AG04450 (cell line): ENCODE results near the gene USP12. TPM values are rescaled to one million over a fixed set of nuclear protein-coding genes. Genes with fewer than 3 reads are reported as not detected.

Source experiments
- CTCF ChIA-PET: fragments of 300-600, 350-600 bp; formaldehyde crosslinking; extraction: SDS; loops from one replicate; lab custom pipeline; 2022; ENCODE audit warnings: antibody characterized with exemption, inconsistent platforms; lab: Charles Lee
- POLR2A ChIA-PET: fragments of 350-600 bp; formaldehyde crosslinking; extraction: SDS; loops from one replicate; lab custom pipeline; 2021; ENCODE audit warnings: antibody characterized with exemption, inconsistent platforms; lab: Yijun Ruan, JAX
- DNase-seq: peaks from one replicate; pipeline ENCODE4 v3.0.0-alpha.2; 2011; ENCODE audit warnings: low read depth, low spot score
- H3K27ac ChIP-seq: one replicate; pipeline ENCODE4 v1.5.1; 2012; ENCODE audit warnings: low read depth, low read length, control low read depth
- H3K27me3 ChIP-seq: one replicate; pipeline ENCODE4 v1.6.0; 2012; ENCODE audit warnings: low read length; ENCODE audit not compliant: control insufficient read depth, insufficient read depth
- H3K4me3 ChIP-seq: 2 replicates; pipeline ENCODE4 v1.5.1; 2011; ENCODE audit warnings: mild to moderate bottlenecking, low read depth, low read length, control low read depth
- H3K9me3 ChIP-seq: 2 replicates; pipeline ENCODE4 v1.5.1; 2012; ENCODE audit warnings: low read length; ENCODE audit not compliant: control insufficient read depth, insufficient read depth
- polyA plus RNA-seq: library from polyadenylated mRNA; depleted of rRNA; stranded (reverse); fragments of >200 nt; gene quantifications from 2 replicates; pipeline ENCODE4 v1.2.3, GENCODE V29; 2011
- TF ChIP-seq, protein P1 (sequence below): IDR thresholded peaks from 2 replicates; pipeline ENCODE4 v1.5.1; 2011; ENCODE audit warnings: low read depth, low read length, control low read depth, inconsistent platforms

USP12 gene
- polyA plus RNA-seq, 1 experiment, result 18.0 TPM

DNA sequence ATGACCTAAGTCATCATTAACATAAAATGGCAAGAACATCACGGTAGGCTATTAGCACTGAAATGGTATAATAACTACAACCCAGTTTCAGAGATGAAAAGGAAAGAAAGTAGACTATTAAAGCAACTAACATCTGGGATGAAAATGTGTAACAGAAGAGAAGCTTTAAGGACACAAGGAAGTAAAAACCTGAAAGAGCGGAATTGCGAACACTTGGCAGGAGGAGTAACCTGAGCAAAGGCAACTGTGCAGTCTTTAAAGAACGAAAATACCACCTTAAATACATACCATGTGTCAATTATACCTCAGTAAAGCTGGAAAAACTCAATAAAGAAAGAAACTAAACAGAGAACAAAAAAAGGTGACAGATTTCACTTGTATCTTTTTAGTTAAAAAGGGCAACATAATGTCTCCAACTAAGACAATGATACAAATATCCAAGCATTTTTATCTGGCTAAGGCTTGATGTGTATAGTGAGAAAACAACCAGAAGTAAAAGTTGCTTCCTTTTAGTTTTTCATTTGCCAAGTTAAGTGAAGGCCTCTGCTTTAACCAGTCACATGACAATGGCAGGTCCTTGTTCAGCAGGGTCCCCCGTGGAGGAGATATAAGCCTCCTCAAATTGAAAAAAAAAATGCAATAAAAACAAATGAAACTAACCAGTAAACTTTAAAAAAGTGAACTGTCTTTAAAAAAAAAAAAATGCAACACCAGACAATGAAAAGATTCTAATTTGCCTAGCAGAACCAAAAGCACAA is 11.6 kb downstream of the USP12 start:
- POLR2A ChIA-PET, result no interaction called here
- H3K9me3 ChIP-seq, result 0 out of 2 replicates have a peak, but pooled peaks cover 2% of the 10 kb centered on the region
- TF ChIP-seq, protein P1, sequence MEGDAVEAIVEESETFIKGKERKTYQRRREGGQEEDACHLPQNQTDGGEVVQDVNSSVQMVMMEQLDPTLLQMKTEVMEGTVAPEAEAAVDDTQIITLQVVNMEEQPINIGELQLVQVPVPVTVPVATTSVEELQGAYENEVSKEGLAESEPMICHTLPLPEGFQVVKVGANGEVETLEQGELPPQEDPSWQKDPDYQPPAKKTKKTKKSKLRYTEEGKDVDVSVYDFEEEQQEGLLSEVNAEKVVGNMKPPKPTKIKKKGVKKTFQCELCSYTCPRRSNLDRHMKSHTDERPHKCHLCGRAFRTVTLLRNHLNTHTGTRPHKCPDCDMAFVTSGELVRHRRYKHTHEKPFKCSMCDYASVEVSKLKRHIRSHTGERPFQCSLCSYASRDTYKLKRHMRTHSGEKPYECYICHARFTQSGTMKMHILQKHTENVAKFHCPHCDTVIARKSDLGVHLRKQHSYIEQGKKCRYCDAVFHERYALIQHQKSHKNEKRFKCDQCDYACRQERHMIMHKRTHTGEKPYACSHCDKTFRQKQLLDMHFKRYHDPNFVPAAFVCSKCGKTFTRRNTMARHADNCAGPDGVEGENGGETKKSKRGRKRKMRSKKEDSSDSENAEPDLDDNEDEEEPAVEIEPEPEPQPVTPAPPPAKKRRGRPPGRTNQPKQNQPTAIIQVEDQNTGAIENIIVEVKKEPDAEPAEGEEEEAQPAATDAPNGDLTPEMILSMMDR, result no peak

DNA sequence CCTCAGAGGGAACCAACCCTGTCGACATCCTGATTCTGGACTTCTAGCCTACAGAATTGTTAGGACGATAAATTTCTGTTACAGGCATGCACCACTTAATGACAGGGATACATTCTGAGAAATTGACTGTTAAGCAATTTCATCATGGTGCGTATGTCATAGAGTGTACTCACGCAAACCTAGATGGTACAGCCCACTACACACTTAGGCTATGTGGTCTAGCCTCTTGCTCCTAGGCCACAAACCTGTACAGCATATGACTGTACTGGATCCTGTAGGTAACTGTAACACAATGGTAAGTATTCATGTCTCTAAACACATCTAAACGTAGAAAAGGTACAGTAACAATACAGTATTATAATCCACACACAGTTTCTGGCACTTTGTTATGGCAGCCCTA is 13.3 kb downstream of the USP12 start:
- no peak for DNase-seq
- H3K27me3 ChIP-seq, result no peaks in the 10 kb centered on the region
- ChIA-PET POLR2A (no interaction called here), CTCF (no interaction called here)
- 0 out of 2 replicates have a peak, but pooled peaks cover 2% of the 10 kb centered on the region for H3K9me3 ChIP-seq
- TF ChIP-seq, protein P1, result no peak
- H3K27ac ChIP-seq, result no peak overlapping the region
- no peak overlapping the region for H3K4me3 ChIP-seq

More for the DNA sequence above, 11.6 kb downstream of the USP12 start:
- CTCF ChIA-PET, result interaction anchor here (0.6 kb wide), 1 partner anchor 19 kb away, joined by 5 read pairs; no protein-coding TSS in a partner anchor
- no peak for DNase-seq
- Histone ChIP-seq H3K27me3 (no peaks in the 10 kb centered on the region), H3K27ac (no peak overlapping the region), H3K4me3 (no peak overlapping the region)

DNA sequence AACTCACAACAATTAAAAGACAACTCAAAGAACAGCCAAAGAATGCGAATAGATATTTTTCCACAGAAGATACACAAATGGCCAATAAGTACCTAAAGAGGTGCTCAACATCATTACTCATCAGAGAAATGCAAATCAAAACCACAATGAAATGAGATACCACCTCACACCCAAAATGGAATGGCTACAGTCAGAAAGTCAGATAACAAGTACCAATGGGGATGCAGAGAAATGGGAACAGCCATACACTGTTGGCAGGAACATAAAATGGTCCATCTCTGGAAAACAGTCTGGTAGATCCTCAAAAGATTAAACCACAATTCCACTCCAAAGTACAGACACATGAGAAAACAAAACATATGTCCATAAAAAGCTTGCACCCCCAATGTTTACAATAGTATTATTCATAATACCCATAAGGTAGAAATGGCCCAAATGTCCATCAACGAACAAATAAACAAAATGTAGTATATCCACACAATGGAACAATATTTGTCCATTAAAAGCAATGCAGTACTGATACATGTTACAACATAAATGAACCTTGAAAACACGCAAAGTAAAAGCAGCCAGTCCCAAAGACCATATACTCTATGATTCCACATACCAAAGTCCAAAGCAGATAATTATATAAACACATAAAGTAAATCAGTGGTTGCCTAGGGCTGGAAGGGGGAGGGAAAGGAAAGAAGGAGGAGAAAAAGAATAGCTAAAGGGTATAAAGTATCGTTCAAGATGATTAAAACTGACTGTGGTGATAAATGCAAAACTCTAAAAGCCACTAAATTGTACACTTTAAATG is 19.6 kb downstream of the USP12 start:
- ChIA-PET POLR2A (no interaction called here), CTCF (no interaction called here)
- Histone ChIP-seq H3K27ac (no peak overlapping the region), H3K4me3 (no peak overlapping the region), H3K9me3 (0 out of 2 replicates have a peak, but pooled peaks cover 2% of the 10 kb centered on the region), H3K27me3 (no peaks in the 10 kb centered on the region)
- TF ChIP-seq, protein P1, result no peak
- DNase-seq, result no peak

DNA sequence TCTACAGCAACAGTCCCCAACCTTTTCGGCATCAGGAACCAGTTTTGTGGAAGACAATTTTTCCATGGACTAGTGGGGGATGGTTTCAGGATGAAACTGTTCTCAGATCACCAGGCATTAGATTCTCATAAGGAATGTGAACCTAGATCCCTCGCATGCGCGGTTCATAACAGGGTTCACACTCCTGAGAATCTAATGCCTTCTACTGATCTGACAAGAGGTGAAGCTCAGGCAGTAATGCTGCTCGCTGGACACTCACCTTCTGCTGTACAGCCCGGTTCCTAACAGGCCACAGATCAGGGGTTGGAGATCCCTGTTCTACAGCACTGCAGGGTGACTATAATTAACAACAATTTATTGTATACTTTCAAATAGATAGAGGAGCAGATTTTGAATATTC is 21.9 kb downstream of the USP12 start:
- ChIA-PET CTCF (interaction anchor here (1.0 kb wide), 1 partner anchor 161 kb away, joined by 3 read pairs; no protein-coding TSS in a partner anchor), POLR2A (no interaction called here)
- no peaks in the 10 kb centered on the region for H3K27me3 ChIP-seq
- DNase-seq, result no peak
- H3K27ac ChIP-seq, result no peak overlapping the region
- no peak overlapping the region for H3K4me3 ChIP-seq
- H3K9me3 ChIP-seq, result no peaks in the 10 kb centered on the region
- TF ChIP-seq, protein P1, result no peak
